ENCODE data around the gene CCHCR1.

DNA sequence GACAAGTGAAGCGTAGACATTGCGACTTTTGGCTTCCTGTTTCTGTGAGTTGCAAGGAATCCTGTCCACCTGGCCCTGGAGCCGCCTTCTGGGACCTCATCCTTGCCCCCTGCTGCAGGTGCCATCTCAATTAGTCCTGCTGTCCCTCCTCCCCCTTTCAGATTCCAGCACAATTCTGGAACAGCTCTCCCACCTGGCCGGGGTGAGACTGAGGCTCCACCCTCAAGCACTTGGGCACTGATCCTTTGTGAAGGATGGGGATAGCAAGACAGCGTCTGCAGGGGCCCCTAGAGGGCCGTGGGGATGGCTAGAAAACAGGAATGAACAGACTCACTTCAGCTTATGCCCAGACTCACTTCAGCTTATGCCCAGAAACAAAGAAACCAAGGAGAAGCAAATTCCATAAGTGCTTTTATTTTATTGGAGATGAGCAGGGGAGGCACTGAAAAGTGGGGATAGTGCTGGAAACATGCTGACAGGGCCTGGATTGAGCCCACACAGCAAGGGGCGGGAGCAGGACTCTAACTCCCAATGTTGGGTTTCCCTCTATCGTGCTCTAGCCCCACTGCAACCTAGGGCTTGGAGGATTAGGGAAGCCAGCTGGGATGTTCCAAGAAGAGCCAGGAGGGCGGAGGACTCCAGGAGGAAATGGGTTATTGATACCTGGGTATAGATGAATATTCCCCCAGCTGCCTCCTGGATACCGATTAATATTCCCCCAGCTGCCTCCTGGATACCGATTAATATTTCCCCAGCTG is 46.6 kb downstream of the CCHCR1 start:
- TF ChIP-seq, protein P1, sequence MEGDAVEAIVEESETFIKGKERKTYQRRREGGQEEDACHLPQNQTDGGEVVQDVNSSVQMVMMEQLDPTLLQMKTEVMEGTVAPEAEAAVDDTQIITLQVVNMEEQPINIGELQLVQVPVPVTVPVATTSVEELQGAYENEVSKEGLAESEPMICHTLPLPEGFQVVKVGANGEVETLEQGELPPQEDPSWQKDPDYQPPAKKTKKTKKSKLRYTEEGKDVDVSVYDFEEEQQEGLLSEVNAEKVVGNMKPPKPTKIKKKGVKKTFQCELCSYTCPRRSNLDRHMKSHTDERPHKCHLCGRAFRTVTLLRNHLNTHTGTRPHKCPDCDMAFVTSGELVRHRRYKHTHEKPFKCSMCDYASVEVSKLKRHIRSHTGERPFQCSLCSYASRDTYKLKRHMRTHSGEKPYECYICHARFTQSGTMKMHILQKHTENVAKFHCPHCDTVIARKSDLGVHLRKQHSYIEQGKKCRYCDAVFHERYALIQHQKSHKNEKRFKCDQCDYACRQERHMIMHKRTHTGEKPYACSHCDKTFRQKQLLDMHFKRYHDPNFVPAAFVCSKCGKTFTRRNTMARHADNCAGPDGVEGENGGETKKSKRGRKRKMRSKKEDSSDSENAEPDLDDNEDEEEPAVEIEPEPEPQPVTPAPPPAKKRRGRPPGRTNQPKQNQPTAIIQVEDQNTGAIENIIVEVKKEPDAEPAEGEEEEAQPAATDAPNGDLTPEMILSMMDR (IDR thresholded peaks at IDR 0.05), result no peak
- no peak for TF ChIP-seq POLR2A (IDR thresholded peaks at IDR 0.05)

Data from Peyer's patch (tissue), 4 donors.